Measurements from ENCODE around the gene CNPY1. TPM values are rescaled to one million over a fixed set of nuclear protein-coding genes. Genes with fewer than 3 reads are reported as not detected.

CNPY1 gene
- polyA plus RNA-seq, 1 donor from 2014 or later = 0.36 TPM

- Histone ChIP-seq H3K79me2 (replicated peaks; ENCODE audit: insufficient read depth, low read length) (no peaks in the 10 kb centered on the region), H3K36me3 (ENCODE audit: insufficient read depth, low read length) (no peaks in the 10 kb centered on the region), H2AFZ (ENCODE audit: low read depth, low read length) (no peak overlapping the region), H3K9me3 (ENCODE audit: low read length) (no peaks in the 10 kb centered on the region), H3F3A (ENCODE audit: insufficient read depth, low read length, poor library complexity, severe bottlenecking) (no peaks in the 10 kb centered on the region), H3K4me3 (ENCODE audit: low read length) (no peak overlapping the region), H4K20me1 (ENCODE audit: insufficient read depth) (no peaks in the 10 kb centered on the region), H3K27me3 (ENCODE audit: insufficient read depth, low read depth, low read length) (no peaks in the 10 kb centered on the region), H3K4me2 (ENCODE audit: low read length) (no peak overlapping the region), H3K9me2 (ENCODE audit: insufficient read depth, low read length) (no peaks in the 10 kb centered on the region), H3K9ac (ENCODE audit: low read length) (no peak overlapping the region), H3K27ac (ENCODE audit: low read length) (peak overlapping the region; percentile 10)
- TF ChIP-seq, protein P1, sequence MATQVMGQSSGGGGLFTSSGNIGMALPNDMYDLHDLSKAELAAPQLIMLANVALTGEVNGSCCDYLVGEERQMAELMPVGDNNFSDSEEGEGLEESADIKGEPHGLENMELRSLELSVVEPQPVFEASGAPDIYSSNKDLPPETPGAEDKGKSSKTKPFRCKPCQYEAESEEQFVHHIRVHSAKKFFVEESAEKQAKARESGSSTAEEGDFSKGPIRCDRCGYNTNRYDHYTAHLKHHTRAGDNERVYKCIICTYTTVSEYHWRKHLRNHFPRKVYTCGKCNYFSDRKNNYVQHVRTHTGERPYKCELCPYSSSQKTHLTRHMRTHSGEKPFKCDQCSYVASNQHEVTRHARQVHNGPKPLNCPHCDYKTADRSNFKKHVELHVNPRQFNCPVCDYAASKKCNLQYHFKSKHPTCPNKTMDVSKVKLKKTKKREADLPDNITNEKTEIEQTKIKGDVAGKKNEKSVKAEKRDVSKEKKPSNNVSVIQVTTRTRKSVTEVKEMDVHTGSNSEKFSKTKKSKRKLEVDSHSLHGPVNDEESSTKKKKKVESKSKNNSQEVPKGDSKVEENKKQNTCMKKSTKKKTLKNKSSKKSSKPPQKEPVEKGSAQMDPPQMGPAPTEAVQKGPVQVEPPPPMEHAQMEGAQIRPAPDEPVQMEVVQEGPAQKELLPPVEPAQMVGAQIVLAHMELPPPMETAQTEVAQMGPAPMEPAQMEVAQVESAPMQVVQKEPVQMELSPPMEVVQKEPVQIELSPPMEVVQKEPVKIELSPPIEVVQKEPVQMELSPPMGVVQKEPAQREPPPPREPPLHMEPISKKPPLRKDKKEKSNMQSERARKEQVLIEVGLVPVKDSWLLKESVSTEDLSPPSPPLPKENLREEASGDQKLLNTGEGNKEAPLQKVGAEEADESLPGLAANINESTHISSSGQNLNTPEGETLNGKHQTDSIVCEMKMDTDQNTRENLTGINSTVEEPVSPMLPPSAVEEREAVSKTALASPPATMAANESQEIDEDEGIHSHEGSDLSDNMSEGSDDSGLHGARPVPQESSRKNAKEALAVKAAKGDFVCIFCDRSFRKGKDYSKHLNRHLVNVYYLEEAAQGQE (IDR thresholded peaks at IDR 0.05; ENCODE audit: borderline replicate concordance) = no peak
- TF ChIP-seq RAD21 (conservative IDR thresholded peaks at IDR 0.05) (no peak), POLR2AphosphoS5 (IDR thresholded peaks at IDR 0.05) (no peak), EP300 (conservative IDR thresholded peaks at IDR 0.05; ENCODE audit: poor library complexity, severe bottlenecking) (no peak), TAF1 (IDR thresholded peaks at IDR 0.05; ENCODE audit: low read depth) (no peak), MXI1 (conservative IDR thresholded peaks at IDR 0.05; ENCODE audit: poor library complexity, severe bottlenecking) (no peak), SMC3 (conservative IDR thresholded peaks at IDR 0.05; ENCODE audit: poor library complexity) (no peak), EZH2 (IDR thresholded peaks at IDR 0.05; ENCODE audit: borderline replicate concordance, insufficient read depth, low read length, poor library complexity, severe bottlenecking) (no peak)
- TF ChIP-seq, protein P2, sequence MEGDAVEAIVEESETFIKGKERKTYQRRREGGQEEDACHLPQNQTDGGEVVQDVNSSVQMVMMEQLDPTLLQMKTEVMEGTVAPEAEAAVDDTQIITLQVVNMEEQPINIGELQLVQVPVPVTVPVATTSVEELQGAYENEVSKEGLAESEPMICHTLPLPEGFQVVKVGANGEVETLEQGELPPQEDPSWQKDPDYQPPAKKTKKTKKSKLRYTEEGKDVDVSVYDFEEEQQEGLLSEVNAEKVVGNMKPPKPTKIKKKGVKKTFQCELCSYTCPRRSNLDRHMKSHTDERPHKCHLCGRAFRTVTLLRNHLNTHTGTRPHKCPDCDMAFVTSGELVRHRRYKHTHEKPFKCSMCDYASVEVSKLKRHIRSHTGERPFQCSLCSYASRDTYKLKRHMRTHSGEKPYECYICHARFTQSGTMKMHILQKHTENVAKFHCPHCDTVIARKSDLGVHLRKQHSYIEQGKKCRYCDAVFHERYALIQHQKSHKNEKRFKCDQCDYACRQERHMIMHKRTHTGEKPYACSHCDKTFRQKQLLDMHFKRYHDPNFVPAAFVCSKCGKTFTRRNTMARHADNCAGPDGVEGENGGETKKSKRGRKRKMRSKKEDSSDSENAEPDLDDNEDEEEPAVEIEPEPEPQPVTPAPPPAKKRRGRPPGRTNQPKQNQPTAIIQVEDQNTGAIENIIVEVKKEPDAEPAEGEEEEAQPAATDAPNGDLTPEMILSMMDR (IDR thresholded peaks at IDR 0.05; ENCODE audit: poor library complexity, severe bottlenecking) = no peak
Measured at GRCh38 chr7:155591055-155591775, 44.9 kb upstream of the CNPY1 start.

- no peaks in the 10 kb centered on the region for H3K9me3 ChIP-seq (ENCODE audit: low read length)
- H3F3A ChIP-seq (ENCODE audit: insufficient read depth, low read length, poor library complexity, severe bottlenecking) = no peaks in the 10 kb centered on the region
- no peak overlapping the region for H3K4me3 ChIP-seq (ENCODE audit: low read length)
- TF ChIP-seq POLR2AphosphoS5 (IDR thresholded peaks at IDR 0.05) = no peak
- no peak for TF ChIP-seq SMC3 (conservative IDR thresholded peaks at IDR 0.05; ENCODE audit: poor library complexity)
- no peak for TF ChIP-seq MXI1 (conservative IDR thresholded peaks at IDR 0.05; ENCODE audit: poor library complexity, severe bottlenecking)
- TF ChIP-seq, protein P1 (IDR thresholded peaks at IDR 0.05; ENCODE audit: borderline replicate concordance) = no peak
- TF ChIP-seq RAD21 (conservative IDR thresholded peaks at IDR 0.05) = no peak
- TF ChIP-seq, protein P2 (IDR thresholded peaks at IDR 0.05; ENCODE audit: poor library complexity, severe bottlenecking) = no peak
- TF ChIP-seq TAF1 (IDR thresholded peaks at IDR 0.05; ENCODE audit: low read depth) = no peak
- no peak for TF ChIP-seq EZH2 (IDR thresholded peaks at IDR 0.05; ENCODE audit: borderline replicate concordance, insufficient read depth, low read length, poor library complexity, severe bottlenecking)
- no peak for TF ChIP-seq EP300 (conservative IDR thresholded peaks at IDR 0.05; ENCODE audit: poor library complexity, severe bottlenecking)
- no peak overlapping the region for H2AFZ ChIP-seq (ENCODE audit: low read depth, low read length)
- peak overlapping the region; percentile 10 for H3K27ac ChIP-seq (ENCODE audit: low read length)
- no peaks in the 10 kb centered on the region for H3K27me3 ChIP-seq (ENCODE audit: insufficient read depth, low read depth, low read length)
- H3K9ac ChIP-seq (ENCODE audit: low read length) = no peak overlapping the region
- H3K4me2 ChIP-seq (ENCODE audit: low read length) = no peak overlapping the region
- no peaks in the 10 kb centered on the region for H4K20me1 ChIP-seq (ENCODE audit: insufficient read depth)
- no peaks in the 10 kb centered on the region for H3K36me3 ChIP-seq (ENCODE audit: insufficient read depth, low read length)
- no peaks in the 10 kb centered on the region for H3K9me2 ChIP-seq (ENCODE audit: insufficient read depth, low read length)
- no peaks in the 10 kb centered on the region for H3K79me2 ChIP-seq (replicated peaks; ENCODE audit: insufficient read depth, low read length)
Measured at GRCh38 chr7:155590215-155591018, 44.1 kb upstream of the CNPY1 start.
